SK-N-SH (cell line): Measurements from ENCODE around the gene SDHAF3. TPM values are rescaled to one million over a fixed set of nuclear protein-coding genes. Genes with fewer than 3 reads are reported as not detected.

Experiments
- CTCF ChIA-PET: fragments of 300-600, 350-600 bp; formaldehyde crosslinking; extraction: SDS; loops from one replicate; lab custom pipeline; 2021; lab: Yijun Ruan, JAX
- POLR2A ChIA-PET: fragments of 350-600 bp; sonication (Branson Sonifier 250); formaldehyde crosslinking; extraction: SDS; loops from one replicate; lab custom pipeline; 2020; ENCODE audit warnings: antibody characterized with exemption, inconsistent platforms; lab: Yijun Ruan, JAX
- DNase-seq: peaks from one replicate; pipeline ENCODE4 v3.0.0; 2012
- H2AFZ ChIP-seq: fragments of 200-600 bp; sonication (generic); 2 replicates; pipeline ENCODE4 v1.8.1; 2016; ENCODE audit warnings: antibody characterized with exemption, mild to moderate bottlenecking, low read depth
- H3F3A ChIP-seq: fragments of 200-600 bp; sonication (generic); replicated peaks from 2 replicates; pipeline ENCODE3; 2016; ENCODE audit warnings: antibody characterized with exemption, mild to moderate bottlenecking; ENCODE audit not compliant: insufficient read depth
- H3K27ac ChIP-seq, 2 experiments: fragments of 200-500 bp in 1 of 2; fragments of 200-600 bp in 1 of 2; sonication (Bioruptor generic) in 1 of 2; sonication (generic), shearing (Covaris generic) in 1 of 2; 2 replicates each; pipeline versions ENCODE4 v1.5.1 to v1.6.1; 2014 to 2016; ENCODE audit warnings: low read depth in 2 of 2, inconsistent platforms in 1 of 2, low read length in 1 of 2, mild to moderate bottlenecking in 1 of 2, mixed read lengths in 1 of 2
- H3K27me3 ChIP-seq: fragments of 200-600 bp; sonication (generic), shearing (Covaris generic); 2 replicates; pipeline ENCODE4 v1.6.1; 2016; ENCODE audit warnings: mixed run types; ENCODE audit not compliant: insufficient read depth
- H3K36me3 ChIP-seq, 2 experiments: fragments of 200-500 bp in 1 of 2; fragments of 200-600 bp in 1 of 2; sonication (Bioruptor generic) in 1 of 2; sonication (generic) in 1 of 2; replicated peaks in 1 of 2; 2 replicates each; pipeline versions ENCODE3 to v1.5.1; 2014 to 2016; ENCODE audit warnings: low read length in 1 of 2, mild to moderate bottlenecking in 1 of 2; ENCODE audit not compliant: insufficient read depth in 2 of 2, control insufficient read depth in 1 of 2
- H3K4me1 ChIP-seq, 2 experiments: fragments of 200-500 bp in 1 of 2; fragments of 200-600 bp in 1 of 2; sonication (Bioruptor generic) in 1 of 2; sonication (generic), shearing (Covaris generic) in 1 of 2; 2 replicates each; pipeline versions ENCODE4 v1.5.1 to v1.6.1; 2014 to 2016; ENCODE audit warnings: low read depth in 1 of 2, low read length in 1 of 2, mixed run types in 1 of 2; ENCODE audit not compliant: insufficient read depth in 2 of 2, control insufficient read depth in 1 of 2
- H3K4me2 ChIP-seq: fragments of 200-600 bp; sonication (generic), shearing (Covaris generic); 2 replicates; pipeline ENCODE4 v1.6.1; 2017; ENCODE audit warnings: mixed run types
- H3K4me3 ChIP-seq, 2 experiments: fragments of 200-500 bp in 1 of 2; fragments of 200-600 bp in 1 of 2; sonication (Bioruptor generic) in 1 of 2; sonication (generic), shearing (Covaris generic) in 1 of 2; 2 replicates each; pipeline versions ENCODE4 v1.5.1 to v1.8.1; 2014 to 2016; ENCODE audit warnings: low read depth in 2 of 2, inconsistent platforms in 1 of 2, low read length in 1 of 2, mild to moderate bottlenecking in 1 of 2, mixed read lengths in 1 of 2, moderate library complexity in 1 of 2
- H3K79me2 ChIP-seq: fragments of 200-600 bp; sonication (generic); 2 replicates; pipeline ENCODE4 v1.8.1; 2017; ENCODE audit warnings: mild to moderate bottlenecking; ENCODE audit not compliant: insufficient read depth
- H3K9ac ChIP-seq: fragments of 200-600 bp; sonication (generic); 2 replicates; pipeline ENCODE4 v1.6.1; 2017; ENCODE audit warnings: mixed run types
- H3K9me2 ChIP-seq: fragments of 200-600 bp; sonication (generic); 2 replicates; pipeline ENCODE4 v1.6.1; 2017; ENCODE audit warnings: mixed run types
- H3K9me3 ChIP-seq: fragments of 200-600 bp; sonication (generic); 2 replicates; pipeline ENCODE4 v1.6.1; 2017; ENCODE audit warnings: mixed run types, mild to moderate bottlenecking, moderate library complexity
- H4K20me1 ChIP-seq: fragments of 200-600 bp; sonication (generic); 2 replicates; pipeline ENCODE4 v1.6.1; 2017; ENCODE audit warnings: mild to moderate bottlenecking, mixed run types; ENCODE audit not compliant: insufficient read depth
- CHD2 ChIP-seq: fragments of 150-350 bp; IDR thresholded peaks from 2 replicates; pipeline ENCODE4 v1.6.1; 2018; ENCODE audit warnings: low read length; ENCODE audit not compliant: partially characterized antibody
- CTCF ChIP-seq: fragments of 200-600 bp; sonication (generic); IDR thresholded peaks from 2 replicates; pipeline ENCODE4 v1.6.1; 2017; ENCODE audit warnings: antibody characterized with exemption, mild to moderate bottlenecking, moderate library complexity
- FOSL2 ChIP-seq: IDR thresholded peaks from 2 replicates; pipeline ENCODE4 v1.4.0; 2012; ENCODE audit warnings: low read depth, mild to moderate bottlenecking, moderate library complexity, borderline replicate concordance
- FOXJ3 ChIP-seq: sonication (generic); formaldehyde crosslinking; IDR thresholded peaks from 2 replicates; pipeline ENCODE4 v1.5.1; 2020; ENCODE audit warnings: mild to moderate bottlenecking, missing genetic modification reagents
- GABPA ChIP-seq: IDR thresholded peaks from 2 replicates; pipeline ENCODE4 v1.4.0; 2012; ENCODE audit warnings: low read depth, mild to moderate bottlenecking
- GATA2 ChIP-seq: sonication (generic); formaldehyde crosslinking; IDR thresholded peaks from 2 replicates; pipeline ENCODE4 v1.5.0; 2020; ENCODE audit warnings: mild to moderate bottlenecking, missing genetic modification reagents
- IRF3 ChIP-seq: fragments of 150-350 bp; IDR thresholded peaks from 2 replicates; pipeline ENCODE4 v1.6.1; 2016; ENCODE audit warnings: mild to moderate bottlenecking, low read depth, low read length
- MAX ChIP-seq: IDR thresholded peaks from 2 replicates; pipeline ENCODE4 v1.4.0; 2012; ENCODE audit warnings: low read depth
- MEF2A ChIP-seq: IDR thresholded peaks from 2 replicates; pipeline ENCODE4 v1.4.0; 2012; ENCODE audit warnings: low read depth, borderline replicate concordance
- MXI1 ChIP-seq: IDR thresholded peaks from 2 replicates; pipeline ENCODE4 v1.6.1; 2012; ENCODE audit warnings: mild to moderate bottlenecking, low read depth, low read length, improper control_type of control experiment
- NFIC ChIP-seq: IDR thresholded peaks from 2 replicates; pipeline ENCODE4 v1.4.0; 2012; ENCODE audit warnings: borderline replicate concordance
- POLR2AphosphoS5 ChIP-seq: IDR thresholded peaks from 2 replicates; pipeline ENCODE4 v1.6.1; 2012; ENCODE audit warnings: low read depth, low read length
- RFX5 ChIP-seq: IDR thresholded peaks from 2 replicates; pipeline ENCODE4 v1.6.1; 2012; ENCODE audit warnings: mild to moderate bottlenecking, improper control_type of control experiment, low read length
- SMC3 ChIP-seq: IDR thresholded peaks from 2 replicates; pipeline ENCODE4 v1.6.1; 2012; ENCODE audit warnings: low read depth, low read length, improper control_type of control experiment
- TAF1 ChIP-seq: IDR thresholded peaks from 2 replicates; pipeline ENCODE4 v1.6.1; 2012; ENCODE audit warnings: low read depth, mild to moderate bottlenecking, low read length, moderate library complexity, borderline replicate concordance
- TEAD4 ChIP-seq: IDR thresholded peaks from 2 replicates; pipeline ENCODE4 v1.4.0; 2012; ENCODE audit warnings: mild to moderate bottlenecking, borderline replicate concordance; ENCODE audit not compliant: insufficient read depth
- USF1 ChIP-seq: IDR thresholded peaks from 2 replicates; pipeline ENCODE4 v1.4.0; 2012; ENCODE audit warnings: low read depth, borderline replicate concordance
- USF2 ChIP-seq: fragments of 150-350 bp; IDR thresholded peaks from 2 replicates; pipeline ENCODE4 v1.6.1; 2017; ENCODE audit warnings: antibody characterized with exemption, low read length, low read depth, borderline replicate concordance
- YY1 ChIP-seq: IDR thresholded peaks from 2 replicates; pipeline ENCODE4 v1.4.0; 2012; ENCODE audit warnings: low read depth, mild to moderate bottlenecking
- WGBS: methylation state at CpG from one replicate; pipeline ENCODE4 v1.1.6; 2017; ENCODE audit warnings: low lambda C conversion rate; 5-methylcytosine and 5-hydroxymethylcytosine counted together
- polyA plus RNA-seq, 3 experiments: library from polyadenylated mRNA; depleted of rRNA; stranded (reverse); fragments of >200 nt; gene quantifications; 2 replicates each; pipeline ENCODE4 v1.2.3, GENCODE V29; 2012

The SDHAF3 gene
- polyA plus RNA-seq, 1 of the 3 experiments (the other 2 are of a cell fraction), result 17.0 TPM

GRCh38 chr7:97219237-97219636, 101.7 kb downstream of the SDHAF3 start:
- Histone ChIP-seq H3K9ac (no peak overlapping the region), H3F3A (no peaks in the 10 kb centered on the region), H2AFZ (no peak overlapping the region), H3K4me3 (no peak overlapping the region), H3K9me3 (no peaks in the 10 kb centered on the region), H3K27me3 (peaks cover 4% of the 10 kb centered on the region; the same call in 1 of the 2 replicates), H3K4me2 (no peak overlapping the region), H3K27ac (no peak overlapping the region), H3K36me3 (no peaks in the 10 kb centered on the region), H4K20me1 (no peaks in the 10 kb centered on the region; the same call in 1 of the 2 replicates), H3K9me2 (no peaks in the 10 kb centered on the region), H3K79me2 (no peaks in the 10 kb centered on the region), H3K4me1 (peaks cover 0 to 4% of the 10 kb centered on the region in 2 experiments; a peak in 1 of 4 replicates)
- ChIA-PET CTCF (no interaction called here), POLR2A (no interaction called here)
- no peak for TF ChIP-seq TEAD4
- TF ChIP-seq GABPA, result no peak
- no peak for TF ChIP-seq YY1
- TF ChIP-seq CHD2, result no peak
- TF ChIP-seq IRF3, result no peak
- no peak for TF ChIP-seq POLR2AphosphoS5
- TF ChIP-seq MAX, result no peak
- DNase-seq, result no peak
- WGBS, result 2% methylated on average over 2 of the region's 2 CpGs

- Histone ChIP-seq H3K79me2 (no peaks in the 10 kb centered on the region), H3K27ac (no peak overlapping the region), H2AFZ (no peak overlapping the region), H3K9me3 (no peaks in the 10 kb centered on the region), H3K4me3 (no peak overlapping the region), H3F3A (no peaks in the 10 kb centered on the region), H3K27me3 (peaks cover 4% of the 10 kb centered on the region; the same call in 1 of the 2 replicates), H3K4me1 (no peaks in the 10 kb centered on the region), H3K9ac (no peak overlapping the region), H3K36me3 (no peaks in the 10 kb centered on the region), H4K20me1 (no peaks in the 10 kb centered on the region), H3K9me2 (no peaks in the 10 kb centered on the region), H3K4me2 (no peak overlapping the region)
- 0% methylated on average over 2 of the region's 2 CpGs for WGBS
- no peak for TF ChIP-seq FOSL2
- TF ChIP-seq USF1, result no peak
- no peak for TF ChIP-seq MXI1
- no peak for TF ChIP-seq GATA2 (CRISPR knock-in tag)
- no peak for TF ChIP-seq MEF2A
- TF ChIP-seq SMC3, result no peak
- no peak for TF ChIP-seq NFIC
- no peak for TF ChIP-seq FOXJ3 (CRISPR knock-in tag)
- no peak for TF ChIP-seq TAF1
- TF ChIP-seq CTCF, result no peak
- no peak for TF ChIP-seq GABPA
- TF ChIP-seq USF2, result no peak
- TF ChIP-seq RFX5, result no peak
- CTCF ChIA-PET, result interaction anchor here (0.6 to 1.0 kb wide), 5 partner anchors 20 to 274 kb away, joined by 3 read pairs; no protein-coding TSS in a partner anchor
- POLR2A ChIA-PET, result no interaction called here
- no peak for DNase-seq
Measured at GRCh38 chr7:97224316-97224715, 106.8 kb downstream of the SDHAF3 start.
